ENCODE measurements around the gene ABHD14A.
"Not testable (repeated sequence)": the region's sequence is repeated elsewhere in the genome, so short reads cannot be mapped to it uniquely, and the experiment has no call there.

- not testable (repeated sequence) for TF ChIP-seq NBN (conservative IDR thresholded peaks at IDR 0.05); RAD21 (CRISPR knock-in tag; IDR thresholded peaks at IDR 0.05); TARDBP (CRISPR knock-in tag; IDR thresholded peaks at IDR 0.05); ZZZ3 (CRISPR knock-in tag; IDR thresholded peaks at IDR 0.05; ENCODE audit: borderline replicate concordance); NAIF1 (CRISPR knock-in tag; IDR thresholded peaks at IDR 0.05; ENCODE audit: borderline replicate concordance); MAX (IDR thresholded peaks at IDR 0.05); NONO (IDR thresholded peaks at IDR 0.05); NONO (CRISPR knock-in tag; conservative IDR thresholded peaks at IDR 0.05); ATF2 (CRISPR knock-in tag; IDR thresholded peaks at IDR 0.05); CTCF (CRISPR knock-in tag; IDR thresholded peaks at IDR 0.05)
- TF ChIP-seq, protein P1, sequence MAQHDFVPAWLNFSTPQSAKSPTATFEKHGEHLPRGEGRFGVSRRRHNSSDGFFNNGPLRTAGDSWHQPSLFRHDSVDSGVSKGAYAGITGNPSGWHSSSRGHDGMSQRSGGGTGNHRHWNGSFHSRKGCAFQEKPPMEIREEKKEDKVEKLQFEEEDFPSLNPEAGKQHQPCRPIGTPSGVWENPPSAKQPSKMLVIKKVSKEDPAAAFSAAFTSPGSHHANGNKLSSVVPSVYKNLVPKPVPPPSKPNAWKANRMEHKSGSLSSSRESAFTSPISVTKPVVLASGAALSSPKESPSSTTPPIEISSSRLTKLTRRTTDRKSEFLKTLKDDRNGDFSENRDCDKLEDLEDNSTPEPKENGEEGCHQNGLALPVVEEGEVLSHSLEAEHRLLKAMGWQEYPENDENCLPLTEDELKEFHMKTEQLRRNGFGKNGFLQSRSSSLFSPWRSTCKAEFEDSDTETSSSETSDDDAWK (CRISPR knock-in tag; IDR thresholded peaks at IDR 0.05) = not testable (repeated sequence)
Measured at GRCh38 chr3:51990501-51990971, 15.7 kb downstream of the ABHD14A start.

Data from HepG2 (cell line).